Progenitor cell of endocrine pancreas (in vitro differentiated cells): ENCODE measurements around the gene NR6A1. TPM values are rescaled to one million over a fixed set of nuclear protein-coding genes. Genes with fewer than 3 reads are reported as not detected.

Source experiments
- DNase-seq: peaks from one replicate; pipeline ENCODE4 v3.0.0; 2021; ENCODE audit warnings: low spot score; ENCODE audit not compliant: unreplicated experiment
- H3K27ac Mint-ChIP-seq: 2 replicates; pipeline ENCODE4 v1.8.0; 2021; ENCODE audit warnings: mild to moderate bottlenecking, moderate library complexity, mixed read lengths
- H3K27me3 Mint-ChIP-seq: 2 replicates; pipeline ENCODE4 v1.8.0; 2021; ENCODE audit warnings: mixed read lengths
- H3K36me3 Mint-ChIP-seq: 2 replicates; pipeline ENCODE4 v1.8.0; 2022; ENCODE audit warnings: mixed read lengths; ENCODE audit not compliant: insufficient read depth
- H3K4me1 Mint-ChIP-seq: 2 replicates; pipeline ENCODE4 v1.8.0; 2021; ENCODE audit warnings: low read depth, mixed read lengths
- H3K4me3 Mint-ChIP-seq: 2 replicates; pipeline ENCODE4 v1.8.0; 2021; ENCODE audit warnings: low read depth, mild to moderate bottlenecking, moderate library complexity, mixed read lengths
- H3K9me3 Mint-ChIP-seq: 2 replicates; pipeline ENCODE4 v1.8.0; 2021; ENCODE audit warnings: low read depth, mixed read lengths
- CTCF ChIP-seq: fragments of 200-600 bp; sonication (generic); IDR thresholded peaks from one replicate; pipeline ENCODE4 v1.5.0; 2021; ENCODE audit warnings: antibody characterized with exemption, mild to moderate bottlenecking; ENCODE audit not compliant: unreplicated experiment
- total RNA-seq: library from RNA; stranded (reverse); gene quantifications from 2 replicates; pipeline ENCODE4 v1.2.1, GENCODE V29; 2021

NR6A1 gene
- total RNA-seq, 1 donor from 2014 or later: 86.4 TPM

GRCh38 chr9:124769549-124770358 lies 1.4 kb downstream of the NR6A1 start:
- DNase-seq: no peak
- Mint-ChIP-seq H3K27me3 (no peaks in the 10 kb centered on the region), H3K27ac (peak overlapping the region; percentile 96), H3K36me3 (no peaks in the 10 kb centered on the region), H3K4me3 (peak overlapping the region; percentile 89), H3K9me3 (no peaks in the 10 kb centered on the region), H3K4me1 (peaks cover 40% of the 10 kb centered on the region)
- no peak for TF ChIP-seq CTCF

- H3K27ac Mint-ChIP-seq: peak overlapping the region; percentile 96
- TF ChIP-seq CTCF: no peak
- no peaks in the 10 kb centered on the region for H3K27me3 Mint-ChIP-seq
- H3K4me1 Mint-ChIP-seq: peaks cover 46% of the 10 kb centered on the region
- no peaks in the 10 kb centered on the region for H3K36me3 Mint-ChIP-seq
- peak overlapping the region; percentile 89 for H3K4me3 Mint-ChIP-seq
- H3K9me3 Mint-ChIP-seq: no peaks in the 10 kb centered on the region
- no peak for DNase-seq
Observed at GRCh38 chr9:124768750-124769548, 2.2 kb downstream of the NR6A1 start.

- no peaks in the 10 kb centered on the region for H3K27me3 Mint-ChIP-seq
- peak overlapping the region; percentile 89 for H3K4me3 Mint-ChIP-seq
- no peaks in the 10 kb centered on the region for H3K9me3 Mint-ChIP-seq
- DNase-seq: no peak
- H3K27ac Mint-ChIP-seq: peak overlapping the region; percentile 96
- H3K4me1 Mint-ChIP-seq: peaks cover 46% of the 10 kb centered on the region
- TF ChIP-seq CTCF: no peak
- no peaks in the 10 kb centered on the region for H3K36me3 Mint-ChIP-seq
Observed at GRCh38 chr9:124768334-124768733, 2.8 kb downstream of the NR6A1 start.

- DNase-seq: no peak
- H3K4me1 Mint-ChIP-seq: peaks cover 48% of the 10 kb centered on the region
- peak overlapping the region; percentile 89 for H3K4me3 Mint-ChIP-seq
- H3K27me3 Mint-ChIP-seq: no peaks in the 10 kb centered on the region
- no peaks in the 10 kb centered on the region for H3K36me3 Mint-ChIP-seq
- H3K27ac Mint-ChIP-seq: peak overlapping the region; percentile 11
- no peak for TF ChIP-seq CTCF
- H3K9me3 Mint-ChIP-seq: no peaks in the 10 kb centered on the region
Observed at GRCh38 chr9:124767821-124768220, 3.3 kb downstream of the NR6A1 start.

GRCh38 chr9:124766815-124767554 lies 4.1 kb downstream of the NR6A1 start:
- Mint-ChIP-seq H3K4me1 (peaks cover 54% of the 10 kb centered on the region), H3K27ac (no peak overlapping the region), H3K27me3 (no peaks in the 10 kb centered on the region), H3K9me3 (no peaks in the 10 kb centered on the region), H3K4me3 (peak overlapping the region; percentile 18), H3K36me3 (no peaks in the 10 kb centered on the region)
- peak; percentile 33 for TF ChIP-seq CTCF
- no peak for DNase-seq
